ENCODE data around the gene TYROBP.
"Not testable (repeated sequence)": the region's sequence is repeated elsewhere in the genome, so short reads cannot be mapped to it uniquely, and the experiment has no call there.

The TYROBP gene

DNA sequence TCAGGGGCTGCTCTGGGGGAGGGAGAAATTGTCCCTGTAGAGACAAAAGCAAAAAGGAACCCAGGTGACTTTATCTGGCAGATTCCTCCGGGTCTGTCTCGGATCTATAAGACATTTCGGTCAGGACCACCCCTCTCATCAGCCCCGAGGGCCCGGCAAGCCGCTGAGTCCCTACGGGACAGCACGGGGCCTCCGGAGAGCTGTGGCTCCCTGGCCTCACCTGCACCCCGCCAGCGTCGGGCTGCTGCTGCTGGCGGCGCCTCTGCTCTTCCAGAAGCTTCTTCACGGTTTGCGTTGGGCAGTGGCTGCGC is 9.6 kb downstream of the TYROBP start:
- DNase-seq = no peak

DNA sequence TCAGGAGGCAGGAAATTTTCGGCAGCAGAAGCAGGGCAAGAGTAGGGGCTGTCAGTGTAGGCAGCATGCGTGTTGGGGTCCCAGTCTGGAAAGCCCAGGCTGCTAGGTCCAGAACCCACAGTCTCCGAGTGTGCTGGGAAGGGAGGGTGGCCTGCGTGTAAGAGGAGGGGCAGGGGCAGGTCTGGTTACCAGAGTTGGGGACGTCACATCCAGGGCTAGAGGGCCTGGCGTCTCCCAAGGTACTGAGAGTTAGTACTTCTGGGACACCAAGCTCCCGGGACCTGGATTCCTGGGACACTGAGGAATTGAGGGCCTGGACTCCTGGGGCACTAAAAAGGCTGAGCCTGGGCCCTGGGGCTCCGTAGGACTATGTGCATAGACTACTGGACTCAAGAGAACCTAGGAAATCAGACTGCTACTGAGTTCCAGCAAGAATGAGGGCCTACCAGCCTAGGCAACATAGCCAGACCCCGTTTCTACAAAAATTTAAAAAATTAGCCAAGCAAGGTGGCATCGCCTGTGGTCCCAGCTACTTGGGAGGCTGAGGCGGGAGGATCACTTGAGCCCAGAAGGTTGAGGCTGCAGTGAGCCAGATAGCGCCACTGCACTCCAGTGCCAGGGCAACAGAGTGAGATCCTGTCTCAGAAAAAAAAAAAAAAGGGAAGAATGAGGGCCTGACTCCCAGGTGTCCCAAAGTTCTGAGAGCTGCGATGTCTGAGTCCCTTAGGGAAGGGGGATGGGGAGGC is 10.2 kb downstream of the TYROBP start:
- DNase-seq = no peak

DNA sequence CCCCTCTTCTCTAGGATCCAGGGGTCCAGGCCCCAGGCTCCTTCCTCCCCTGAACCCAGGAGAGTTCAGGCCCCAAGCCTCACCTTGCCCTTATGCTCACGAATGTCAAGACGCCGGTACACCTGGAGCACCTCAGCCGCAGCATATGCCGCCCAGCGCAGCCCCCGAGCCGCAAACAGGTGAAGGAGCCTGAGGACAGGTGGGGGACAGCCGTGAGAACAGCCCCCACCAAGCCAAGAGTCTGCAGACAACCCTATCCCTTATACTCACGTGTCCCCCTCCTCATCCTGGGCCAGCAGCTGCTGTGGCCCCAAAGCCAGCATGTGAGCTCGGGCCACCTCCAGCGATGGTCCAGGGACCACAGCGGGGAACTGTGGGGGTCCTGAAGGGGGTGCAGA is 11.5 kb downstream of the TYROBP start:
- no peak for DNase-seq

DNA sequence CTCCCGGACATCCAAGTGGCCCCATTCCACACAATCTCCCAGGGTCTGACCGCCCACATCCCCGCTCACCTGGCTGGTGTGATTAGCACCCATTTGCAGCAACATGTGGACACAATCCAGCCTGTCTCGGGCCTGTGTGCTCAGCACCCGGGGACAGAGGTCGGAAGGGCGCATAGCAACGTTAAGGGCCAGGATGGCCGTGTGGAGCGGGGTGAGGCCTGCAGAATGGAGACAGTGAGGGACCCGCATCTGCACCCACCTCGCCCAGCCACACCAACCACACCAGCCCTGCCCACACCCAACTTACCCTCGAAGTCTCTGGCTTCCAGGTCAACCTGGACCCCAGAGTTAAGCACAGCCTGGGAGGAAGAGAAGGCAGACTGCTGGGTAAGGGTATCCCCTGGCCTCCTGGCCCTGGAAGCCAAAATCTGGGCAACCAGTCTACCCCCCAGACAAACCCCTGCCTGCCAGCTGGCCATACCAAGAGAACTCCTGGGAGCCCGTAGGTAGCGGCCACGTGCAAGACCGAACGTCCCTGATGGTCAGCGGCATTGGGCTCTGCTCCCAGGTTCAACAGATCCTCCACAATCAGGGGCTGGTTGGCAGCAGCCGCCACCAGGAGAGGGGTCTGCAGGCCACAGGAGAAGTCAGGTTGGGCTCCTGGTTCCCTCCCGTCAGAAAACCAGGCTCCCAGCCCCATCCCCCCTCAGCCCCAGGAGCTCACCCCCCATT is 12.0 kb downstream of the TYROBP start:
- DNase-seq = no peak

DNA sequence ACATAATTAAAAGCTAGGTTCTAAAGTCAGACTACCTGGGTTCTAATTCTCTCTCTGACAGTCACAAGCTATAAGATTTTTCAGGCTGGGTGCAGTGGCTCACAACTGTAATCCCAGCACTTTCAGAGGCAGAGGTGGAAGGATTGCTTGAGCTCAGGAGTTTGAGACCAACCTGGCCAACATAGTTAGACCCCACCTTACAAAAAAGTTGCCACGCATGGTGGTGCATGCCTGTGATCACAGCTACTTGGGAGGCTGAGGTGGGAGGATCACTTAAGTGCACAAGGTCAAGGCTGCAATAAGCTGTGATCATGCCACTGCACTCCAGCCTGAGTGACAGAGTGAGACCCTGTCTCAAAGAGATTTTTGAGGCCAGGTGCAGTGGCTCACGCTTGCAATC is 13.8 kb downstream of the TYROBP start:
- no peak for DNase-seq

DNA sequence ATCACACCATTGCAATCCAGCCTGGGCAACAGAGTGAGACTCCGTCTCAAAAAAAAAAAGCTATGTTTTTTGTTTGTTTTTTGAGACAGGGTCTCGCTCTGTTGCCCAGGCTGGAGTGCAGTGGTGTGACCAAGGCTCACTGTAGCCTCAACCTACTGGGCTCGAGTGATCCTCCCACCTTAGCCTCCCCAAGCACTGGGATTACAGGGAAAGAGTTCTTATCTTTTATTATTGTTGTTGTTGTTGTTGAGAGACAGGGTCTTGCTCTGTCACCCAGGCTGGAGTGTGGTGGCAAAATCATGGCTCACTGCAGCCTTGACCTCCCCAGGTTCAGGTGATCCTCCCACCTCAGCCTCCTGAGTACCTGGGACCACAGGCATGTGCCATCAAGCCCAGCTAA is 16.3 kb downstream of the TYROBP start:
- DNase-seq = not testable (repeated sequence)

DNA sequence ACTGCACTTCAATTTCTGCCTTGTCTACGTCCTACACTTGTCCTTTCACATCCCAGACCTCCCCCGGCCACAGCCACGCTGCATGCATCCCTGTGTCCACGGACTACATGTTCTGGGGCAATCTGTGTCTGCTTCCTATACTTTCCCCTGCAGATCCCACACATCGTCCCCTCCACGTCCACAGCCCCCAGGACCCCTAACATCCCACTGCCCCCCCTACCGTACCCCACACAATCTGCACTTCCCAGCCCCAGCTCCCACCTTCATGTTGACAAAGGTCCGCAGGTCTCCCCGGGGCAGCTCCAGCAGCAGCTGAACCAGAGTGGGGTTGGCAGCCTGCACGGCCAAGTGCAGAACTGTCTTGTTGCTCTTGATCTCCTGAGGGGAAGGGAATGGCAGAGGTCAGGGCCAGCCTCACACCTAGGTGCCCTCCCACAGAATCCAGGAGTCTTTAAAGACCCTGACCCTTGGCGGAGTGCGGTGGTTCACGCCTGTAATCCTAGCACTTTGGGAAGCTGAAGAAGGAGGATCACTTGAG is 17.9 kb downstream of the TYROBP start:
- no peak for DNase-seq

DNA sequence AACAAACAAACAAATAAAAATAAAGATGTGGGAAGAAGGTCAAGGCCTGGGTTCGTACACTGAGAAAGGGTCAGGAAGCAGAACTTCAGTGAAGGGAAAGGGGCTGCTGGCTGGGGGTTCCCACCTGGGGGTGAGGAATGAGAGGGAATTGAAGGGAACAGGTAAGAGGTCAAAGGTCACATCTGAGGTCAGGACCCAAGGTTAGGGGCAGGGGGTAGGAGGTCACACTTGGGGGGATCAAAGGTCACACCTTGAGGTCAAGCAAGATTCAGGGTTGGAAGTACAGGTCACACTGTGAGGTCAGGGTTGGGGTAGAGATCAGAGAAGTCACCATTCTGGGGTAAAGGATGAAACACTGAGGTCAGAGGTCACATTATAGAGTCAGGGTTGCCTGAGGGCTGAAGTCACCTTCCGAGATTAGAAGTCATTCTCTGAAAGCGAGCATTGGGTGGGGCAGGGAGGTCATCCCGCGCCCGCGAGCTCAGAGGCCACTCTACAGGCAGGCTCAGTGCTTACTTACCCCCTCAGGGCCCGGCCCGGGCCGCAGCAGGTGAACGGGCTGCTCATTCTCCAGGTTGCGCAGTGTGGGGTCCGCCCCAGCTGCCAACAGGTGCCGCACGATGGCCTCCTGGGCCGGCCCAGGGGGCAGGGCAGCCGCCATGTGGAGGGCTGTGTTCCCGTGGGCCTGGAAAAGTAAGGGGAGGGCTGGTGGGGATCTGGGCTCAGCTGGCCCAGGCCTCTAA is 18.6 kb downstream of the TYROBP start:
- no peak for DNase-seq

DNA sequence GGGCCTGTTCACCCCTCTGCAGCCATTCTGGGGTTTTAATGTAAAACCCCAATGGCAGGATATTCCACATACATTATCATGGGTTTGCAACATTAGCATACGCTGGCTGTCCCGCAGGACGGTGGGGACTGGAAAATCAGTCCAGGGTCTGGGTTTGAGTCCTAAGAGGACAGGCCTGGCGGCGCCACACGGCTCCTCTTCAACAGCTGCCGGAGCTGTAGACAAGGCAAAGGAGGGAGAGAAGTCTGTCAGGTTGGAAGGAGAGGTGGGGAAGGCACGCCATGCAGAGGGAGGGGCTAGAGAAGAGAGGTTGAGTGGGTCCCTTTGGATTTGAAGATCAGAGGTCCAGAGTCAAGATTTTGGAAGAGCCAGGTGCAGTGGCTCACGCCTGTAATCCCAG is 19.7 kb downstream of the TYROBP start:
- DNase-seq = no peak

DNA sequence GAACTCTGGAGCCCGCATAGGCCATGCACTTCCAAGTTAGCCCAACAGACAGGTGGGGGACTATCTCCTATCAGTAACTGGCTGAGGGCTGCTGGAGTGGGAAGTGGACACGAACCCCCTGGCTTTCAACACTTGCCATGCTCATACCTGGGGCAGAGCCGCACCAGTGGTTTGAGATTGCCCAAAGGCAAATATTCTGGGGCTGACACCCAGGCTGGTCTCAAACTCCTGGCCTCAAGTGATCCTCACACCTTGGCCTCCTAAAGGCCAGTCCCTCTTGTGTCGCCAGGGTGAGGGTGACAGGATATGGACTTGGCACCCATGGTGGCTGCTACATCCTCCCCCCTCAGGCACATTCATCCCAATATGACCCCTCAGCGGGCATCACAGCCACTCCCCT is 20.9 kb downstream of the TYROBP start:
- DNase-seq = no peak

DNA sequence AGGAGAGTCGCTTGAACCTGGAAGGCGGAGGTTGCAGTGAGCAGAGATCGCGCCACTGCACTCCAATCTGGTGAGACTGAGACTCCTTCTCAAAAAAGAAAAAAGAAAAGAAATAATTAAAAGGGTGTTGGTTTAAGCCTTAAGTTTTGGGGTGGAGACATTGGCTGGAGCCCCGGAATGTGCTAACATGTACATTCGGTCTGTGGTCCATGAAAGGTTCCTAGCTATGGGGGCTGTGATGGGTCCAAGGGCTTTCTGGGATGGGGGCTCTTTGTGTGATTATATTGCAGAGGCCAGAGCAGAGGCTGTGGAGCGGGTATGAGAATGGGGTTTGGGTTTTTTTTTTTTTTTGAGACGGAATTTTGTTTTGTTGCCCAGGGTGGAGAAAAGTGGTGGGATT is 22.2 kb downstream of the TYROBP start:
- DNase-seq = no peak

DNA sequence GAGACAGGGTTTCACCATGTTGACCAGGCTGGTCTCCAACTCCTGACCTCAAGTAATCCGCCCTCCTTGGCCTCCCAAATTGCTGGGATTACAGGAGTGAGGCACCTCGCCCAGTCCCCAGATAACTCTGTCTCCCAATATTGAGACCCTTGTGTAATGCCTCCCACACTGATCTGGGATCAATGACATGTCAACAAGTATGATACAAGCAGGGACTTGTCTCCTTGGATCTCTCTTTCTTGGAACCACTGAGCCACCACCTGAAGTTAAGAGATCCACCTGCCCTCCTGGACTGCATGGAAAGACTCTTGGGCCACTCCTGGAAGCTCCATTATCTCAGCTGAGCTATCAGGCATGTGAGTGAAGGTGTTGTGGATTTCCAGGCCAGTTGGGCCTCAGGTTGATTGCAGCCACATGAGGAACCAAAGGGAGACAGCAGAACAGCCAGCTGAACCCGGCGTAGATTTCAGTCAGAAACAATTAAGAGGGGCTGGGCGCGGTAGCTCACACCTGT is 22.8 kb downstream of the TYROBP start:
- no peak for DNase-seq

DNA sequence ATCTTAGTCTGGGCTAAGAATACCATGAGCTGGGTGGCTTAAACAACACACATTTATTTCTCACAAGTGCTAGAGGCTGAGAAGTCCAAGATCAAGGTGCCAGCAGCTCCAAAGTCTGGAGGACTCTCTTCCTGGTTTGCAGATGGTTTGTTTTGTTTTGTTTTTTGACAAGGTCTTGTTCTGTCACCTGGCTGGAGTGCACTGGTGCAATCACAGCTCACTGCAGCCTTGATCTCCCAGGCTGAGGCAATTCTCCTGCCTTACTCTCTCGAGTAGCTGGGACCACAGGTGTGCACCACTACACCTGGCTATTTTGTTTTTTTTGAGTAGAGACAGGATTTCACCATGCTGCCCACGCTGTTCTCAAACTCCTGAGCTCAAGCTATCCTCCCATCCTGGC is 24.2 kb downstream of the TYROBP start:
- DNase-seq = no peak

DNA sequence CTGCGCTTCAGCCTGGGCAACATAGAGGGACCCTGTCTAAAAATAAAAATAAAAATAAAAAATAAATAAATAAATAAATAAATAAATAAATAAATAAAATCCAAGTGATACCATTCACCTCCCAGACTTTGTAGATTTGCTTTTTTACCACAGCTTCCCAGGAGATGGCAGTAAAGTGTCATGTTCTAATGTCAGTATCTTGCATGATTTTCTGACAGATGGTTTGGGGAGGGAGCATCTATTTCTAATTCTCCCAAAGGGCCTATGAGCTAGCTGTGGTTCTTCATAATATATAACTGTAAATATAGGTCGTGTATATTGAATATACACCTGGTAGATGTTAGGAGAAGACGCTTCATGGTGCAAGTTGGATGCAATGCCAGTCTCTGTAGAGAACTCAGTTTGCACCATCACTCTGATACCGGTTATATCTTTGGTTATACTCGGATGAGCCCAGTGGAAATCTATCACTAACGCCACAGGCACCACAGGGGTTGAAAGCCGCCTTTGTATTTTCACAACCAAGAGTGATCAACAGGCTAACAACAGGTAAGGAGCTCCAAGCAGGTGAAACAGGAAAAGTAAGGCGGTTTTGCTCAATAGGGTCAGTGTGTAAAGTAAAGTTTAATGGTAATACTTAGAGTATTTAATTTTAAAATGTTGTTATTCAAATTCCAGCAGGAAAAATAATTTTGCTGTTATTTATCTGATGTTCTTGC is 25.8 kb downstream of the TYROBP start:
- no peak for DNase-seq

DNA sequence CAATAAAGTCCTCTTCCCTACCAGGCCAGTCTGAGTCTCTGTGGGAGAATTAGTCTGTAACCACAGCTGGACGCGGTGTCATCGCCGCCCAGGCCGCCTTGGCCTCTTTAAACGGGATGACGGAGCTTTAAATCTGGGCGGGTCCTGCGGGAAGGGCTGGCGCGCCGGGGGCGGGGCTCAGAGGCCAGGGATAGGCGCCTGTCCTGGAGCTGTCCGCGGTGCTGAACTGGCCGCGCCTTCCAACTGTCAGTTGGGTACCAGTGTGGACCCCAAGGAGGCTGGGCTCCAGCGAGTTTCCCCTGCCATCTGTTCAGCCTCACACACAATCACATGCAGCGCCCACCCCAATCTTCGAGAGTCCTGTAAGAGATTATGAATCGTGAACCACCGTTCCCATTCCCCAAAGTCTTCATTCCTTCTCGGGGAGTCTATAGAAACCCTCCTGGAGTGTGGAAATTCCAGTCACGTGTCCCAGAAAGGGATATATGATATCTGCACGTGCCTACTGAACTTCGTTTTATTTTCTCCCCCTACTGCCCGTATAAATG is 28.3 kb downstream of the TYROBP start:
- peak; percentile 80 for DNase-seq

DNA sequence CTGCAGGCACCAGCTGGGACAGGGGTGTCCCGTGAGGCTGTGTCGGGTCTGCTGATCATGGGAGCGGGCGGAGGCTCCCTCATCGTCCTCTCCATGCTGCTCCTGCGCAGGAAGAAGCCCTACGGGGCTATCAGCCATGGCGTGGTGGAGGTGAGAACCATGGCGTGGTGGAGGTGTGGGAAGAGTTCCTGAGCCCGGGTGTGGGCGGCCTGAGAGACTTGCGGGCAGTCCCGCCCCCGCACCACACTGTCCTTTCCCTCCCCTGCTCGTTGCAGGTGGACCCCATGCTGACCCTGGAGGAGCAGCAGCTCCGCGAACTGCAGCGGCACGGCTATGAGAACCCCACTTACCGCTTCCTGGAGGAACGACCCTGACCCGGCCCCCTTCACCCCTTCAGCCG is 29.0 kb downstream of the TYROBP start:
- DNase-seq = no peak

DNA sequence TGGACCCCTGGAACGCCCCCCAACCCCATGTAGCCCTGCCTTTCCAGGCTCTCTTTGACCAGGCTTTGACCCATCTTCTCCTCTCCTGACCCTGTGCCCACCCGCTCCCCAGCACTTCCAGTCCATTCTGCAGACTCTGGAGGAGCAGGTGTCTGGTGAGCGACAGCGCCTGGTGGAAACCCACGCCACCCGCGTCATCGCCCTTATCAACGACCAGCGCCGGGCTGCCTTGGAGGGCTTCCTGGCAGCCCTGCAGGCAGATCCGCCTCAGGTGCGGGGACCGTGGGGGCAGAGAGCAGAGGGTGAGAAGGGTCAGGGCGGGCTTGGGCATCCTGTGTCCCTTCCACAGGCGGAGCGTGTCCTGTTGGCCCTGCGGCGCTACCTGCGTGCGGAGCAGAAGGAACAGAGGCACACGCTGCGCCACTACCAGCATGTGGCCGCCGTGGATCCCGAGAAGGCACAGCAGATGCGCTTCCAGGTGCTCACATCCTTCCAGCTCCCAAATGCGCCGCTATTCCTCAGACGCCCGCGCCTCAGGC is 33.6 kb downstream of the TYROBP start:
- no peak for DNase-seq

DNA sequence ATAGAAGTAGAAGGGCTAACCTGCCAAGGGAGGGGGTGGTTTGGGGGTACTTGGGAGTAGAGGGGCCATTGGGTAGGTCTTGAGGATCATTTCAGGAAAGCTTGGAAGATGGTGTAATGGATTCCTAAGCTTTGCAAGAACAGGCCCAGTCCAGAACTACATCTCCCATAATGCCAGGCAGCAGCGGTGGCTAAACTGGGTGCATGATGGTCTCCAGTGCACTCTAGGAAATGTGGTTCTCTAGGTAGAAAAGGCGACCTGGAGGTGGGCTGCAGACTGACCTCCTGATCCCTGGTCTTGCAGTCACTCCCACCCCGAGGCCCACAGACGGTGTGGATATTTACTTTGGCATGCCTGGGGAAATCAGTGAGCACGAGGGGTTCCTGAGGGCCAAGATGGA is 35.9 kb downstream of the TYROBP start:
- no peak for DNase-seq

DNA sequence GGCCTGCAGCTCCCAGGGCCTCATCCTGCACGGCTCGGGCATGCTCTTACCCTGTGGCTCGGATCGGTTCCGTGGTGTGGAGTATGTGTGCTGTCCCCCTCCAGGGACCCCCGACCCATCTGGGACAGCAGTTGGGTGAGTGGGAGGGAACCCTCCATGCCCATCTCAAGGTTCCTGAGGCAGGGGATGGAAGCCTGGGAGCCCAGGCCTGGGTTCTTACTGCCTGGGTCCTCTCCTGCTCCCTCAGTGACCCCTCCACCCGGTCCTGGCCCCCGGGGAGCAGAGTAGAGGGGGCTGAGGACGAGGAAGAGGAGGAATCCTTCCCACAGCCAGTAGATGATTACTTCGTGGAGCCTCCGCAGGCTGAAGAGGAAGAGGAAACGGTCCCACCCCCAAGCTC is 36.5 kb downstream of the TYROBP start:
- no peak for DNase-seq

DNA sequence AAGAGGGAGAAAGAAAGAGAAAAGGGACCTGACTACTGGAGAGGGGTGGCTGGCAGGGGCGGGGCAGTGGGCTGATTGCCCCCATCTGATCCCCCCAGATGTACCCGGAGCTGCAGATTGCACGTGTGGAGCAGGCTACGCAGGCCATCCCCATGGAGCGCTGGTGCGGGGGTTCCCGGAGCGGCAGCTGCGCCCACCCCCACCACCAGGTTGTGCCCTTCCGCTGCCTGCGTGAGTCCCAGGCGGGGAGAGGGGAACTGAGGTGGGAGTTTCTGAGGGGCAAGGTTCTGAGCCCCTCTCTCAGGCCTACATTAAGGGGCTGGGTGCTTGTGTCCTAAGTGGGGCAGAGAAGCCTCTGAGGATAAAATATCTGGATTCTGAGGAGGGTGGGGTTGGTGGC is 37.3 kb downstream of the TYROBP start:
- DNase-seq = no peak

DNA sequence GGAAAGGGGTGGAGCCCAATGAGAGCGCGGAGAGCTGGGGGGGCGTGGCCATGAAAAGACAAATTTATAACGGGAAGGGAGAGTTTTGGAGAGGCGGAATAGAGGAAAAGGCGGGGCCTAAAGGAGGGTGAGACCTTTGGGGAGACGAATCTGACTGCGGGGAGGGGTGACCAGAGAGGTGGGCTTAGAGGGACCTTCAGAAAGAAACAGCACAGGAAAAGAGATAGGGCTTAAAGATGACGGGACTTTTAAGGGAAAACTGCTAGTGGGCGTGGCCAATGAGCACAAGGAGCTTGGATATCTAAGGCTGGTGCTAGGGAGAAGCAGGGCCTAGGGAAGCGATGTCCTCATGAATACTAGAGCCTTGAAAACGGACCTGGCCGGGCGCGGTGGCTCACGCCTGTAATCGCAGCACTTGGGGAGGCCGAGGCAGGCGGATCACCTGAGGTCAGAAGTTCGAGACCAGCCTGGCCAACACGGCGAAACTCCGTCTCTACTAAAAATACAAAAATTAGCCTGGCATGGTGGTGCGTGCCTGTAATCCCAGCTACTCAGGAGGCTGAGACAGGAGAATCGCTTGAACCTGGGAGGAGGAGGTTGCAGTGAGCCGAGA is 37.9 kb downstream of the TYROBP start:
- not testable (repeated sequence) for DNase-seq
